K562 (cell line): Measurements from ENCODE around the gene CDCP2. TPM values are rescaled to one million over a fixed set of nuclear protein-coding genes. Genes with fewer than 3 reads are reported as not detected.

Experiments
- ATAC-seq: fragments of 200-7000 bp; cut with Tn5 transposase; 3 replicates; pipeline ENCODE4 v1.9.1; 2020; ENCODE audit warnings: moderate library complexity
- BruUV-seq: library from RNA; stranded (reverse); fragments of 400-500 nt; replicated peaks from 2 replicates; lab custom pipeline; 2021; lab: Mats Ljungman, UMichigan
- CTCF ChIA-PET: fragments of 300-600 bp; formaldehyde crosslinking; extraction: SDS; loops from one replicate; lab custom pipeline; 2021; ENCODE audit warnings: low intra/inter-chr PET ratio; lab: Yijun Ruan, JAX
- POLR2A ChIA-PET: fragments of 300-600, 350-650 bp; sonication (Branson Sonifier 250); formaldehyde crosslinking; extraction: SDS; loops from one replicate; lab custom pipeline; 2021; ENCODE audit warnings: antibody characterized with exemption, inconsistent platforms; lab: Yijun Ruan, JAX
- DNase-seq, 4 experiments: peaks; one replicate each; pipeline versions ENCODE4 v3.0.0 to v3.0.0-alpha.2; 2011 to 2018; ENCODE audit warnings: low spot score in 3 of 4, mixed read lengths in 3 of 4; ENCODE audit errors: extremely low read depth in 1 of 4
- FAIRE-seq: peaks from 2 replicates; lab custom pipeline; 2011; peaks lifted over from hg19 to GRCh38; lab: Jason Lieb, UNC
- H2AFZ ChIP-seq: 2 replicates; pipeline ENCODE4 v1.6.0; 2011; ENCODE audit warnings: low read depth, low read length, control low read depth, inconsistent platforms
- H3K27ac ChIP-seq: fragments of 200-600 bp; 3 replicates; pipeline ENCODE4 v1.8.0; 2011; ENCODE audit warnings: low read depth, mild to moderate bottlenecking, control low read depth, inconsistent platforms, low read length, moderate library complexity, mixed read lengths; ENCODE audit errors: extremely low read depth
- H3K27me3 ChIP-seq, 2 experiments: fragments of 300-600 bp in 1 of 2; 2 replicates in 1 of 2; 3 replicates in 1 of 2; pipeline versions ENCODE4 v1.6.0 to v1.8.0; 2011; ENCODE audit warnings: inconsistent platforms in 2 of 2, low read length in 2 of 2, mild to moderate bottlenecking in 1 of 2, mixed read lengths in 1 of 2, moderate library complexity in 1 of 2; ENCODE audit not compliant: control insufficient read depth in 2 of 2, insufficient read depth in 2 of 2
- H3K36me3 ChIP-seq: fragments of 300-600 bp; 3 replicates; pipeline ENCODE4 v1.8.0; 2011; ENCODE audit warnings: mild to moderate bottlenecking, low read length, inconsistent platforms; ENCODE audit not compliant: control insufficient read depth, insufficient read depth
- H3K4me1 ChIP-seq, 2 experiments: fragments of 200-600 bp in 1 of 2; replicated peaks in 1 of 2; 2 replicates in 1 of 2; 3 replicates in 1 of 2; pipeline versions ENCODE4 v1.5.1 to v1.8.0; 2011; ENCODE audit warnings: inconsistent platforms in 2 of 2, low read length in 2 of 2, mild to moderate bottlenecking in 1 of 2, mixed read lengths in 1 of 2, moderate library complexity in 1 of 2; ENCODE audit not compliant: control insufficient read depth in 2 of 2, insufficient read depth in 2 of 2
- H3K4me2 ChIP-seq: 2 replicates; pipeline ENCODE4 v1.6.1; 2011; ENCODE audit warnings: low read length, control low read depth, inconsistent platforms, mixed read lengths; ENCODE audit not compliant: insufficient read depth
- H3K4me3 ChIP-seq: fragments of 200-600 bp; sonication (generic), shearing (Covaris generic); 2 replicates; pipeline ENCODE4 v1.5.1; 2016; ENCODE audit warnings: control low read depth, inconsistent platforms
- H3K79me2 ChIP-seq: fragments of 200-600 bp; 3 replicates; pipeline ENCODE4 v1.8.0; 2011; ENCODE audit warnings: low read length, inconsistent platforms; ENCODE audit not compliant: control insufficient read depth, insufficient read depth
- H3K9ac ChIP-seq, 2 experiments: 2 replicates each; pipeline versions ENCODE4 v1.6.0 to v1.6.1; 2011; ENCODE audit warnings: low read depth in 2 of 2, low read length in 2 of 2, control low read depth in 1 of 2, inconsistent platforms in 1 of 2, mild to moderate bottlenecking in 1 of 2, mixed read lengths in 1 of 2; ENCODE audit not compliant: insufficient read depth in 1 of 2
- H3K9me1 ChIP-seq: one replicate; pipeline ENCODE4 v1.6.0; 2011; ENCODE audit warnings: inconsistent platforms, mild to moderate bottlenecking, low read length, moderate library complexity; ENCODE audit not compliant: control insufficient read depth, insufficient read depth
- H3K9me3 ChIP-seq: replicated peaks from 2 replicates; pipeline ENCODE4 v1.5.1; 2011; ENCODE audit warnings: low read depth, low read length, inconsistent platforms; ENCODE audit not compliant: control insufficient read depth, insufficient read depth
- H4K20me1 ChIP-seq: replicated peaks from 2 replicates; pipeline ENCODE4 v1.6.1; 2011; ENCODE audit warnings: low read length, inconsistent platforms, mixed read lengths; ENCODE audit not compliant: control insufficient read depth, insufficient read depth
- NFIC ChIP-seq: fragments of 450-650 bp; IDR thresholded peaks from 2 replicates; pipeline ENCODE4 v1.6.1; 2017; ENCODE audit warnings: mild to moderate bottlenecking, inconsistent platforms
- RBM39 ChIP-seq: fragments of 200-400 bp; formaldehyde crosslinking; optimal IDR thresholded peaks from 2 replicates; pipeline ENCODE3; 2018; ENCODE audit warnings: low read depth, low read length
- USF1 ChIP-seq: sonication (generic); formaldehyde crosslinking; IDR thresholded peaks from 2 replicates; pipeline ENCODE4 v1.9.0; 2022; ENCODE audit warnings: mild to moderate bottlenecking, missing genetic modification reagents
- USF2 ChIP-seq: sonication (generic); formaldehyde crosslinking; IDR thresholded peaks from 2 replicates; pipeline ENCODE4 v1.5.0; 2020; ENCODE audit warnings: missing genetic modification reagents
- WGBS: fragments of 100-300 bp; shearing (Covaris generic); methylation state at CpG from one replicate; pipeline ENCODE4 v1.1.6; 2016; ENCODE audit warnings: low coverage, mixed read lengths; ENCODE audit not compliant: insufficient coverage; ENCODE audit errors: missing lambda C conversion rate; 5-methylcytosine and 5-hydroxymethylcytosine counted together
- in situ Hi-C: fragments of 300-500 bp; cut with MboI; formaldehyde crosslinking; loops from 4 replicates; pipeline ENCODE4 v1.15.0; 2018; ENCODE audit warnings: inconsistent platforms, mixed read lengths
- intact Hi-C: fragments of 100-400 bp; cut with micrococcal nuclease; formaldehyde crosslinking; loops from 2 replicates; pipeline ENCODE4 v1.14.2; 2022
- polyA plus RNA-seq, 8 experiments: library from polyadenylated mRNA; depleted of rRNA in 4 of 8; stranded (reverse) in 5 of 8; unstranded in 3 of 8; fragments of >200 nt; fragmentation: Nextera tagmentation in 2 of 8; fragmentation: Illumina TruSeq in 1 of 8; extraction: Ambion mirVana in 2 of 8; extraction: Trizol in 1 of 8; gene quantifications; 2 replicates each; pipeline versions ENCODE4 v1.2.1 to v1.2.3, GENCODE V29; 2011 to 2014; ENCODE audit warnings: inconsistent platforms in 1 of 8, missing spikeins in 1 of 8
- total RNA-seq, 7 experiments: library from RNA; depleted of rRNA in 6 of 7; stranded (reverse); fragments of >200 nt in 6 of 7; fragmentation: Illumina TruSeq in 2 of 7; extraction: Trizol in 2 of 7; gene quantifications; 2 replicates each; pipeline versions ENCODE4 v1.2.1 to v1.2.3, GENCODE V29; 2011 to 2021; ENCODE audit warnings: low replicate concordance in 1 of 7

The CDCP2 gene
- total and polyA plus RNA-seq, 9 of the 15 experiments (the other 6 are each of a cell fraction or from before 2014, with no cell fraction given) = not detected

DNA sequence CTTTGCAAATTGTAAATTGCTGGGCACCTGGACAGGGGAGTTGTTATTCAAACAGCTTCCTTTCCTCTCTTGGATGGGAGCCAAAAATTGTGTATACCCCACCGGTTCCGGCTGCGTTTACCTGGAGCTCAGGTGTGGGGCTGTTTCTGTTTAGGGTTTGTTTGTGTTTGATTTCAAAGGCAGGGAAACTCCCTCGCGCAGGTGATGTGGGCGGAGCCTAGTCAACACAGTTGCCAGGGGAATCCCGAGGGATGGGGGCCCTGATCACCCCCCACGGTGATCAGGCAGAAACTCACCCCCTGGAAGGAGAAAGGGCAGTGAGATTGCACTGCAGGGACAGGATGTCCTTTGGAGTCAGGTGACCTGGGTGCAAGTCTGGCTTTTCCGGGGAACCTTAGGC, 28.3 kb downstream of the CDCP2 start:
- Histone ChIP-seq H3K27ac (no peak overlapping the region), H3K9ac (no peak overlapping the region), H3K9me3 (0 out of 2 replicates have a peak, but pooled peaks cover 3% of the 10 kb centered on the region), H3K4me1 (peaks cover 7 to 21% of the 10 kb centered on the region in 2 experiments; a peak in 4 of 5 replicates), H4K20me1 (peaks cover 5% of the 10 kb centered on the region; the same call in 1 of the 2 replicates), H3K4me2 (no peak overlapping the region), H3K4me3 (no peak overlapping the region), H2AFZ (no peak overlapping the region), H3K9me1 (no peaks in the 10 kb centered on the region), H3K36me3 (no peaks in the 10 kb centered on the region; the same call in 2 of the 3 replicates), H3K79me2 (no peaks in the 10 kb centered on the region), H3K27me3 (peaks cover 3 to 30% of the 10 kb centered on the region in 2 experiments; a peak in 3 of 5 replicates)
- in situ Hi-C loops (loop anchor here (5.0 kb wide), 1 partner anchor 373 kb away; no protein-coding TSS in a partner anchor), intact Hi-C loops (loop anchor here (5.0 to 10.0 kb wide), 4 partner anchors 43 to 540 kb away; partner anchors contain the start of genes CYB5RL and MRPL37)
- ChIA-PET CTCF (interaction anchor here (0.6 kb wide), 1 partner anchor 364 kb away, joined by 3 read pairs; no protein-coding TSS in a partner anchor), POLR2A (interaction anchor here (0.9 to 1.3 kb wide), 2 partner anchors 10 to 91 kb away, joined by 3 to 9 read pairs; no protein-coding TSS in a partner anchor)
- no TSS peak for BruUV-seq
- FAIRE-seq (no peak), ATAC-seq (no peak), DNase-seq (no peak)
- 13% methylated on average over 9 of the region's 9 CpGs for WGBS
- TF ChIP-seq NFIC (peak; percentile 84), RBM39 (no peak), USF1 (CRISPR knock-in tag) (0 out of 2 replicates have a peak, but pooled peaks have one; percentile 31), USF2 (CRISPR knock-in tag) (peak; percentile 5; the same call in 1 of the 2 replicates)
